ENCODE results near the gene TUBE1.
A peak's percentile ranks its signal among the peaks of the same experiment; 100 is the strongest.
"Not testable (repeated sequence)": the region's sequence is repeated elsewhere in the genome, so short reads cannot be mapped to it uniquely, and the experiment has no call there.

The TUBE1 gene

GRCh38 chr6:112087136-112087911, at the start of gene TUBE1, which contains the start of gene FAM229B:
TUBE1 (minus strand) TSS chr6:112087482; CDS start chr6:112087434, 48 bp downstream.
FAM229B (plus strand) TSS chr6:112087591; CDS start chr6:112099284, 11,693 bp downstream.
- DNase-seq = peak; percentile 96

GRCh38 chr6:112130878-112131277, 43.6 kb upstream of the TUBE1 start:
- DNase-seq = no peak

- no peak for DNase-seq
Observed at GRCh38 chr6:112128208-112128607, 40.9 kb upstream of the TUBE1 start.

- no peak for DNase-seq
Observed at GRCh38 chr6:112123982-112124381, 36.7 kb upstream of the TUBE1 start.

GRCh38 chr6:112122756-112123155, 35.5 kb upstream of the TUBE1 start:
- DNase-seq = no peak

GRCh38 chr6:112118034-112118433, 30.8 kb upstream of the TUBE1 start:
- DNase-seq = no peak

GRCh38 chr6:112117554-112117953, 30.3 kb upstream of the TUBE1 start:
- peak; percentile 43 for DNase-seq

GRCh38 chr6:112116221-112116620, 28.9 kb upstream of the TUBE1 start:
- no peak for DNase-seq

- DNase-seq = no peak
Observed at GRCh38 chr6:112114577-112115223, 27.4 kb upstream of the TUBE1 start.

- DNase-seq = no peak
Observed at GRCh38 chr6:112113918-112114317, 26.6 kb upstream of the TUBE1 start.

GRCh38 chr6:112113431-112113830, 26.1 kb upstream of the TUBE1 start:
- DNase-seq = no peak

GRCh38 chr6:112109262-112109661, 22.0 kb upstream of the TUBE1 start:
- peak; percentile 1 for DNase-seq

GRCh38 chr6:112106562-112106961, 19.3 kb upstream of the TUBE1 start:
- no peak for DNase-seq

GRCh38 chr6:112106026-112106425, 18.7 kb upstream of the TUBE1 start:
- not testable (repeated sequence) for DNase-seq

GRCh38 chr6:112100561-112100960, 13.3 kb upstream of the TUBE1 start:
- DNase-seq = no peak

- DNase-seq = no peak
Observed at GRCh38 chr6:112096901-112097300, 9.6 kb upstream of the TUBE1 start.

GRCh38 chr6:112087916-112088315, 634 bp upstream of the TUBE1 start:
- no peak for DNase-seq

GRCh38 chr6:112086744-112087135, 542 bp downstream of the TUBE1 start:
- peak; percentile 65 for DNase-seq

GRCh38 chr6:112085286-112086065, 1.8 kb downstream of the TUBE1 start:
- DNase-seq = no peak

- DNase-seq = no peak
Observed at GRCh38 chr6:112081569-112081968, 5.7 kb downstream of the TUBE1 start.

GRCh38 chr6:112066606-112067005, 20.7 kb downstream of the TUBE1 start:
- no peak for DNase-seq

- DNase-seq = no peak
Observed at GRCh38 chr6:112065426-112065986, 21.8 kb downstream of the TUBE1 start.

- no peak for DNase-seq
Observed at GRCh38 chr6:112062966-112063365, 24.3 kb downstream of the TUBE1 start.

All from fibroblast of upper back skin (primary cell).